Hepatic stellate cell (primary cell): ENCODE results near the gene TSPAN9.

Source experiments
- DNase-seq: peaks from one replicate; pipeline ENCODE4 v3.0.0; 2011; ENCODE audit warnings: low spot score

TSPAN9 gene

DNA sequence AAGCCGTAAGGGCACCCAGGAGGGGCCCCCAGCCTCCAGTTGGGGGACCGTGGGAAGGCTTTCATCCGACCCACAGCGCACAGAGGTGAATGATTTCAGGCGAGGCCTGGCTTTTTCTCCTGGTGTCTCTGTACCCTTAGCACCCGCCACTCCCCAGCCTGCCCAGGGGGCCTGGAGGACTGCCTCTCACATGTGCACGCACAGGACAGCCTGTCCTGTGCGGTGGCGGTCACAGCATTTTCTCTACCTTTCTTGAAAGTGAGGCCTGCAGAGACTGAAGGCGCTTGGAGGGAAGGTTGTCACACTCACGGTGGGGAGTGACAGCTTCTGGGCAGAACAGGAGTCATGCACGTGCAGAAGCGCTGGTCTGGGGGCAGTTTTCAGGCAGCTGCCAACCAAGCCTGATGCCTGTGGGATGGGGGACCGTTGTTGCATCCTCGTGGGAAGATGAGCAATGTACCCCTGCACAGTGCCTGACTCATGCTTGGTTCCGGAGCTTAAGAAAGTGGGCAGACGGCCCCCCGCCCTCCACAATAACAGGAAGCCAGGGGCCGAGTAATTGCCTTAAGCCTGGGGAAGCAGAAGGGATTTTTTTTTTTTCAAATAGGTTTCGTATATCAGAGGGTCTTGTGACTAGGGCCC lies 148.1 kb downstream of the TSPAN9 start:
- DNase-seq = peak; percentile 75

- DNase-seq = peak; percentile 75
These were observed 148.6 kb downstream of the TSPAN9 start for GRCh38 chr12:3225796-3226180.

- no peak for DNase-seq
These were observed 149.1 kb downstream of the TSPAN9 start for GRCh38 chr12:3226264-3226663.

- DNase-seq = no peak
These were observed 150.1 kb downstream of the TSPAN9 start for GRCh38 chr12:3227076-3227975.

DNA sequence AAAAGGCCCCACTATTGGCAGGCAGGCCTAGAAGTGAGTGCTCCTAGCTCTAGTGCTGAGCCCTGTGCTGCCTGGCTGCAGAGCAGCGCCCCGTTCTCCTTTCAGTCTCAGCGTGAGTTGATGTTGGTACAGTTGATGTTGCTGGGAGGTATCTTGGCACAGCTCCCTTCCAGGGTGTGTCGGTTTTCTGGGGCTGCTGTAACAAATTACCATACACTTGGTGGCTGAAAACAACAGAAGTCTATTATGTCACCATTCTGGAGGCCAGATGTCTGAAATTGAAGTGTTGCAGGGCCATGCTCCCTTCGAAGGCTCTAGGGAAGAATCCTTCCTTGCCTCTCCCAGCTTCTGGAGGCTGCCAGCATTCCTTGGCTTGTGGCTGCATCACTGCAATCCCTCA lies 151.4 kb downstream of the TSPAN9 start:
- no peak for DNase-seq

GRCh38 chr12:3229577-3229976 lies 152.4 kb downstream of the TSPAN9 start:
- no peak for DNase-seq

DNA sequence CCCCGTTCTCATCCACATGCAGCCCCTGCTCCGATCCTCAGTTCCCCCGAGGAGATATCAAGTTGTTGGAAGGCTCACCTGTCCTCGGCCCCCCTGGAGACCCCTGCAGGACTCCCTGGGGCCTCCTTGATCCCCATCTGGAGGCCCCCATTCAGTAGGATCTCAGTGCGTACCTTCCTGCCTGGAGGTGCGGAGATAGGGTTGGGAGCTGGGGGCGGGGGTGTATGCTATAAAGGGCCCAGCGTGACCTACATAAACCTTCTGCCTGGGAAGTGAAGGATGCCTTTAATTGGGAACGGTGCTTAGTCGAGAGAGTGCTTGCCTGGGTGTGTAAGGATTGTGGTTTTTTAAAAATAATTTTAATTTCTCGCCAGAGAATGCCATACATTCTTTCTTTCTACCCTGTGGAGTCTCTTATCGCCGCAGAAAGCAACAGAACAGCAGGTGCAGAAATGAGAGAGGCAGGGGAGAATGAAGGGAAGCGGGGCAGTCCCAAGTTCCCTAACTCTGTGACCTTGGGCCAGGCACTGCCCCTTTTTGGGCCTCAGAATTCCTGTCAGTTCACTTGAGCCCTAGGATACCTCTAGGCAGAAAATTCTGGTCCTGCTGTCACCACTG lies 153.7 kb downstream of the TSPAN9 start:
- no peak for DNase-seq

DNA sequence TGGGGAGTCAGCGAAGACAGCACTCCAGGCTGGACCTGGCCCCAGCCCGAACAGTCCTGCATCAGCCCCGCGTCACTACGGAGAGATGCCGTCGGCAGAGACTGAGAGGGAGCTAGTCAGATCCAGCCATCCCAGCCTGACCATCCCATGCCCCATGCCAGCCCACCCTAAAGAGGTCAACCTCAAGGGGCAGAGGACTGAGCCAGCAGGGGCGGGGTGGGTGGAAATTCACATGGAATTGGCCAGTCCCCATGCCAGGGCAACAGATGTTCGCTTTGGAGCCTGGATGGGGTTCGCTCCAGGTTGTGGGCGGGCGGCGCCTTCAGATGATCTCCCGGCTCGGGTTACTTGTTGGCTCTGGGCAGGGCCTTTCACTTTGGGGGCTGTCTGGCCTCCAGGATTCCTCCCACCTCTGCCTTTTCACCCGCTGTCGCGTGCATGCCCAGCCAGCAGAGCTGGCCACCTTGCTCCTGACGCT lies 154.3 kb downstream of the TSPAN9 start:
- DNase-seq = no peak

GRCh38 chr12:3233797-3234196 lies 156.6 kb downstream of the TSPAN9 start:
- DNase-seq = no peak

GRCh38 chr12:3236345-3237187 lies 159.4 kb downstream of the TSPAN9 start:
- DNase-seq = no peak

DNA sequence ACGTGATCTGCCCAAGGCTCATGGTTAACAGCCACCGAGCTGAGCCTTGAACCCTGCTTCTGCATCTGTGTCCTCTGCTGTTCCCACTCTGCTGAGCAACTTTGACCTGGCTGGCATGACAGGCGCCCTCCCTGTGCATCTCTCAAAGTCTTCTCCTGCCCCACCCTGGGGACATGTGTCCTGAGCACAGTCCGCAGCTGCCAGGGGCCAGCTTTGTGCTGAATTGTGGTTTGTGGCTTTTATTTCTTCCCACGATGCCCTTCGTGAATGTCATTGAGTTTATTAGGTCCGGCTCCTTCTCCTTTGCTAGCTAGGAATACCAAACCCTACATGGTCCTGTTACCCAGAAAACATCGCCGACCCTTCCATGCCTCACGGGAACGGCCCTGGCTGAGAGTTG lies 161.0 kb downstream of the TSPAN9 start:
- no peak for DNase-seq

DNA sequence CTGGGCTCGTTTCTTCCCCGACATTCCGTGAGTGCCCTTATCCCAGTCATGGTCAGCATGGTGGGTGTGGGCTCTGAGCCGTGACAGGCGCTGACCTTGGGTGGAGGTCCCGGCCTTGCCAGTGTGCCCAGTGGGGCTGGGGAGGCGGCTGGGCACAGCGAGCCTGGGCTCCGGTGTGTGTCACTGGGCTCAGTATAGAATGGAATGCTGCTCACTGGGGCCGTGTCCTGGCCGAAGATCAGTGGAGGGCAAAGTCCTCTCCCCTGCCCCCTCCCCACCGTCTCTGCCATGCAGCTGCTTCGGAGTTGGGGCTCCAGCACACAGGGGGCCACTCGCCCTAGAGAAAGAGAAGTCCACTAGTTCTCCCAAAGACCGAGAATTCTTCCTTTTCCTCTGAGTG lies 164.4 kb downstream of the TSPAN9 start:
- no peak for DNase-seq

DNA sequence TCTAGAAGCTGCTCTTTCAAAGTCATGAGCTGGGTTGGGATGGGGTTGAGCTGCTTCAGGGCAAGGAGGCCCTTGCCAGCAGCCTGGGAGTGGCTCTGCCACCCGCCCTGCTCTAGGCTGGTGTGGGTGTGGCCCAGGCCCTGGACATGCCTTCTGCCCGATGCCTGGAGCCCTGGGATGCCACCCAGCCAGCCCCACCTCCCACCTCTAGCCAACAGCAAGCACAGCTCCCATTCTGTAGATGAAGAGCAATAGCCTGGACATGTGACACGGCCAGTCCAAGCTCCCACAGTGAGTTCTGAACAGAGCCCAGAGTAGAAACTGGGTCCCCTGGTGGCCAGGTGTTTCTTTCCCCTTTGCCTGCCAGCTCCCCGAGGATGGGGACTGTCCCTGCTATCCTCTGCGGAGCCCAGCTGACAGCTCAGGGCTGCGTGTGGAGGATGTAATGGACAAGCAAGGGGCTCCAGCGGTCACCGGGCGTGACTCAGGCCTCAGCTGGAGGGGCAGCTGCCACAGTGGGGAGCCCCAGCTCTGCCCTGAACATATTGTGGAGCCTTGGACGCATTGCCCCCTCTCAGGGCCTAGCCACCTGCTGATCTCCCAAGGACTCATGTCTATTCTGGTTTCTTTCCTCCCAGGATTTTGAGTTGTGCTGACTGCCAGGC lies 165.2 kb downstream of the TSPAN9 start:
- DNase-seq = no peak

DNA sequence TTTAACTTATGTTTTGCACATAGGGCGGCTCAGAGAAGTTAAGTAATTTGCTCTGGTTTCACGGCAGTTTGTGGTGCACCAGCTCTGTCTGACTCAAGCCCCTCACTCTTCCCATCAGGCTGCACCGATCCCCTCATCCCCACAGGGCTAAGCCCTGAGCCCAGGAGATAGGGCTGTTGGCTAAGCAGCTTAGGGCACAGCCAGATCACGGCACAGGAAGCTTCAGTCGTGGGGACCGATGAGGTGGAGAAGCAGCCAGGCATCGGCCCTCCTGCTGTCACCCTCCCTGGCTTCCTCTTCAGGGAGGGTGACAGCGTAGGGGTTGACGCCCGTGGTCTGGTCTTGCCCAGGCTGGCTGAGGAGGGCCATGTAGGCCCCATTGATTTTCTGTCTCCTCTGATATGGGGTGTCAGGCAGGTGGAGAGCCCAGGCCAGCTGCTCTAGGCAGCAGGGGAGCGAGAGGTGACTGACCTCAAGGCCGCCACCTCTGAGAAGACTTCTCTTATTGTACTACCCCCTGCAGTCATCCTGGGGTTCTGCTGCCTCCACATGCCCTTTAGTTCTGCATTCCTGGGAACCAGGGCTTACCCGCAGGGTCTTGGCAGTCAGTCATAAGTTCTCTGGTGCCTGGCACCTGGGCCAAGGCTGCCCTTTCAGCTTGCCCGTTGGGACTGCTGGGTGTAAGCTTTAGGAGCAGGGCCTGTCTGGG lies 166.4 kb downstream of the TSPAN9 start:
- no peak for DNase-seq

GRCh38 chr12:3244219-3244750 lies 167.1 kb downstream of the TSPAN9 start:
- DNase-seq = no peak

GRCh38 chr12:3246253-3246652 lies 169.1 kb downstream of the TSPAN9 start:
- DNase-seq = no peak

DNA sequence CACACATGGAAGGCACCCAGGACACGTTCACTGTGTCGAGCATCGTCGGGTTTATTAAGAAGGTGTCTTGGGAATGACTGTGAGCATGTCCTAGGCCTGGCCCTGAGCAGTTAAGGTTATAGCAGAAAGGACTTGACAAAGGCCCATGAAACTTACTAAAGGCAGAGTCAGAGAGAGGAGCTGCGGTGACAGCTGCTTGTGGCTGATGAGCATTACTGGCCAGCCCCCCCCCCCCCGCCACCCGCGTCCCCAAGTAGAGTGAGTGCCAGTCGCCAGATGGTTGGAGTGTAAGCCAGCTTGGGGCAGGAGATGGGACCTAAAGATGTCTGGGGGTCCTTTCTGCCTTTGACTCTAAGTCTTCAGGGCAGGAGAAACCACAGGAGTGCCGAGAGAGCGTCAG lies 169.9 kb downstream of the TSPAN9 start:
- DNase-seq = no peak

DNA sequence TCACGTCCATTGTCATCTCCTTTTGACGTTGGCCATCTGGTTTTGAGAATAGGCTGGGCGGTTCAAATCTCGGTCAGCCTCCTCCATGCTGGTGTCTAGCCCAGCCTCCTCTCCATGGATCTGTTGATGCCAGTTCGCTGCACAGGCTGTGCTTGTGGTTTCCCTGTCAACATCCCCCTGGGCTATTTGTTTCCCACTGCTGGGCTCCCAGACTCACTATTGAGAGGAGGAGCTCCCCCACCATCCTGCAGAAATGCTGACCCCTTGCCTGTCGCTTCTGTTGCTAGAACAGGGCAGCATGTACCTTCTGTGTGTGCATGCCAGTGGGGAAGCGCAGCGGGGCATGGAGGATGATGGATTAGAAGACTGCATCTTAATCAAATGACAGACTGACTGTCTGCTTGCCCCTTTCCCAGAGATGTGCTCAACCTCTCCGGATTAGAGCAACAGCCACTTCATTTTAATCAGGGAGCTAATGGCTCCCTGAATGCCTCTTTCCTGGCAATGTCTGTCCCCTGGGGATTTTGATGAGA lies 170.5 kb downstream of the TSPAN9 start:
- DNase-seq = no peak

DNA sequence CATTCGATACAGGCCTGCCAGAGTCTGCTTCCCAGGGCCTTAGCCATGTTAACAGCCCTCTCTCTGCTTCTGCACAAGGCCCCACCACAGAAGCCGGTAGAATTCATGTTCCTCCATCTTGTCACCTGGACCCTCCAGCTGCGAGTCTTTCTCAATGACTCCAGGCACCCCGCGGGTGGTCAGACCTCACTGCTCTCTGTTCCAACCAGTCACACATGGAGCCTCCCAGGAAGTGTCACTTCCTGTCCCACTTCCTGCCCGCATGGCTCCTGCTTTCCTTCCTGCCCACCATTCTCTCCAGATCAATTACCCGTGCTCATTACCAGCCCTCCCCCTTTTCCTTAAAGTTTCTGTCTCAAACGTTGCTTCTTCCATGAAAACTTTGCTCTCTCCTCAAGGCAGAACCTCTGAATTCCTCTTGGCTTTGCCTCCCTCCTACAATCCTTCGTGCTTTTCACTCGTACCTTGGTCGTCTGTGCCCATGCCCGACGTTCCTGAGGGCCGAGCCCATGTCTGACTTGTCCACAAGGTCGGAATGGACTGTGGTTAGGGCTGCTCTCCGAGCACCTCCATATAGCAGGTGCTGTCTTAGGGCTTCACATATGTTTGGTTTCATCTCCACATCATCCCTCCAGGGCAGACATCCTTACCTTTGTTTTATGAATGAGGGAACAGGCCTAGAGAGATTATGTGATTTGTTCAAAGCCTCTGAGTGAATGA lies 172.1 kb downstream of the TSPAN9 start:
- no peak for DNase-seq

DNA sequence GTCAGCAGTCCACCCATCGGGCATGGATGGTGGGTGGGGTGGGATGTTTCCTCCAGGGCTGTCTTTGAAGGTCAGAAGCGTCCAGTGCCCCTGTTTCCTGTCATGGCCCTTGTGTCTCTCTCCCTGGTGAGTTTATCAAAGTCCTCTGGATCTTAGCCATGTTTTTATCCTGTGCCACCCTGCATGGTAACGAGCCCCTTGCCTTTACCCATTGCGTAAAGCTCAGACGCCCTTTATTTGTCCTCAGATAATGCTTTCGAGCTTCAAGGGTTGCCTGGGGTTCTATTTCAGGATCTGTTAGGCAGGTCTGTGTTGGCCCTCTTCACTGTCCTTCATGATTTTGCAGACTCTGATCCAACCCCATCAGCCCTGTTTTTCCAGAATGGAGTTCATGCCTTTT lies 172.9 kb downstream of the TSPAN9 start:
- no peak for DNase-seq
